Activated CD4-positive, alpha-beta memory T cell treated with anti-CD3 and anti-CD28 coated beads, Interleukin-2, amount 10 ng/mL, durations not matched to agents 7 days and 5 days (primary cell): Measurements from ENCODE around the gene BNIP2. TPM values are rescaled to one million over a fixed set of nuclear protein-coding genes. Genes with fewer than 3 reads are reported as not detected.

Source experiments
- CTCF ChIA-PET: fragments of 350-600 bp; sonication (Branson Sonifier 250); formaldehyde crosslinking; loops from one replicate; lab custom pipeline; 2021; ENCODE audit warnings: antibody characterized with exemption, inconsistent platforms; lab: Charles Lee
- POLR2A ChIA-PET: fragments of 350-600 bp; sonication (Branson Sonifier 250); formaldehyde crosslinking; loops from one replicate; lab custom pipeline; 2021; ENCODE audit warnings: antibody characterized with exemption; lab: Charles Lee
- DNase-seq: peaks from one replicate; pipeline ENCODE4 v3.0.0-alpha.2; 2020
- H3K27ac Mint-ChIP-seq: one replicate; pipeline ENCODE4 v1.8.0; 2021; ENCODE audit warnings: mild to moderate bottlenecking, mixed read lengths
- H3K27me3 Mint-ChIP-seq: one replicate; pipeline ENCODE4 v1.8.0; 2021; ENCODE audit warnings: mixed read lengths
- H3K36me3 Mint-ChIP-seq: one replicate; pipeline ENCODE4 v1.8.0; 2021; ENCODE audit warnings: low read depth, mixed read lengths
- H3K4me1 Mint-ChIP-seq: one replicate; pipeline ENCODE4 v1.8.0; 2021; ENCODE audit warnings: mixed read lengths
- H3K4me3 Mint-ChIP-seq: one replicate; pipeline ENCODE4 v1.8.0; 2021; ENCODE audit warnings: mild to moderate bottlenecking, mixed read lengths
- H3K9me3 Mint-ChIP-seq: one replicate; pipeline ENCODE4 v1.8.0; 2021; ENCODE audit warnings: mixed read lengths
- total RNA-seq, 2 experiments: library from RNA; stranded (reverse); gene quantifications; one replicate each; pipeline ENCODE4 v1.2.3, GENCODE V29; 2021

The BNIP2 gene
- total RNA-seq, 2 experiments from 2014 or later = 83.3 to 84.5 TPM

DNA sequence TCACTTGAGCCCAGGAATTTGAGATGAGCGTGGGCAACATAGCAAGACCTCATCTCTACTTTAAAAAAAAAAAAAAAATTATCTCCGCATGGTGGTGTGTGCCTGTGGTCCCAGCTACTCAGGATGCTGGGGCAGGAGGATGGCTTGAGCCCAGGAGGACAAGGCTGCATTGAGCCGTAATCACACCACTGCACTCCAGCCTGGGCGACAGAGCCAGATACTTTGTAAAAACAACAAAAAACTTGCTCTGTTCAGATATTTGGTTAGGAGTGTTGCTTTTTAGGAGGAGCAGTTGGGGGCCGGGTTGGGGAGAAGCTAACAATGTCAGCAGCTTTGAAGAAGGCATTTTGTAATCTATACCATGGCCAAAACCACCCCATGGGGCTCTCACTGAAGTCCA lies 73.5 kb downstream of the BNIP2 start:
- ChIA-PET POLR2A (no interaction called here), CTCF (interaction anchor here (1.7 to 3.8 kb wide), 3 partner anchors 80 to 87 kb away, joined by 4 to 23 read pairs (median 7); no protein-coding TSS in a partner anchor)
- Mint-ChIP-seq H3K27ac (no peak overlapping the region), H3K36me3 (no peaks in the 10 kb centered on the region), H3K4me3 (no peak overlapping the region), H3K4me1 (peaks cover 6% of the 10 kb centered on the region), H3K27me3 (peaks cover 37% of the 10 kb centered on the region), H3K9me3 (no peaks in the 10 kb centered on the region)
- DNase-seq = no peak

DNA sequence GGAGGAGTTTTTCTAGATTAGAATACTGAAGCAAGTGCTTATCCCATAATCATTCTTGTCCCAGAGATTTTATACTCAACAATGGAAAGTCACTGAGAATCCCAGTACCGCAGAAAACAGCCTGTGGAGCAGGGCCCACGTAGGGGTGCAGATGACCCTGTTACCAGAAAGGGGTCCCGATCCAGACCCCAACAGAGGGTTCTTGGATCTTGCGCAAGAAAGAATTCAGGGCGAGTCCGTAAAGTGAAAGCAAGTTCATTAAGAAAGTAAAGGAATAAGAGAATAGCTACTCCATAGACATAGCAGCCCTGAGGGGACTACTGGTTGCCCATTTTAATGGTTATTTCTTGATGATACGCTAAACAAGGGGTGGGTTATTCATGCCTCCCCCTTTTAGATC lies 75.0 kb downstream of the BNIP2 start:
- no peak for DNase-seq
- Mint-ChIP-seq H3K27me3 (peaks cover 43% of the 10 kb centered on the region), H3K36me3 (no peaks in the 10 kb centered on the region), H3K9me3 (no peaks in the 10 kb centered on the region), H3K4me3 (no peak overlapping the region), H3K4me1 (peaks cover 6% of the 10 kb centered on the region), H3K27ac (no peak overlapping the region)
- CTCF ChIA-PET = interaction anchor here (3.8 kb wide), 1 partner anchor 81 kb away, joined by 23 read pairs; no protein-coding TSS in a partner anchor
- POLR2A ChIA-PET = interaction anchor here (1.1 kb wide), 1 partner anchor 23 kb away, joined by 3 read pairs; no protein-coding TSS in a partner anchor

DNA sequence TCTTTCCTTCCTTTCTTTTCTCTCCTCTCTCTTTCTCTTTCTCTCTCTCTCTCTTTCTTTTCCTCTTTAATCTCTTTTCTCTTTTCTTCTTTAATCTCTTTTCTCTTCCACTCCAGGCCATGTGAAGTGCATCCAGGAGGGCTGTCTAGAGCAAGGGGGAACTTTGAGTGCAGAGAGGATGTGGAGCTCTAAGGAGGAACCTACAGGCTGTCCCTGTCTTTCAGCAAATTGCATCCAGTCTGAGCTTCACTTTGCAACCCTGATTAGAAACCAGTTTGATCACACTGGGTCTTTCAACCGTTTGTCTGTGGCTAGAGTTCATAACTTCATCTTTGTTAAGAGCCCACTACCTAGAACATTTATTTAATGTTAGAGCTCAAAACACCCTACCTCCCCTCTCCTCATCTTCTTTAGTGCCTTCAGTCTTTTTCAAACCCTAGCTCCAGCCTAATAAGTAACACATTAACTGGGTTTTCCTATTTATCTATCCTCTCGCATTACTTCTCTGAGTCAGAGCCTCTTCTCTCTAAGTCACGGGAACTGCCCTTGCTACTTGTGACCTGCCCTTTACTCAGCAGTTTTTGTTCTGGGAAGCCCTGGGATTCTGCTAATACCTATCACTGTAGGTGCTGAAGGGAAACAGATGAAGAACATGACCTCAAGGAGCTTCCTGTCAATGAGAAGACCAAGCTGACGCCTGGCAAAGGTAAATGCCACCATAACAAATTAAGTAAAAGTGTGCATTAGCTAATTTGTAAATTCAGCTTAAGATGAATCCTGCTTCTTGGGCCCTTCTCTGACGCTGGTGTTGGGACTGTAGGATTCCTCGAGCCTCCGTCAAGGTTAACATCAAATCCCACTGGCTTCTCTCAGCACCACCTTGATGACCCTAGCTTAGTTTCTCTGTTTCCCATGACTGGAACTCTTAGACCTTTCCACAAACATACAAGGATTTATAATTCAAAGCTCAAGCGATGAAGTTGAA lies 77.6 kb downstream of the BNIP2 start, which contains the start of gene GCNT3:
Gene GCNT3, plus strand, starts transcription at position 508 of the 985 bp plus-strand sequence. CDS start 6,456 bp downstream, outside the sequence.
- Mint-ChIP-seq H3K27me3 (peaks cover 38% of the 10 kb centered on the region), H3K27ac (no peak within 1 kb of the TSS), H3K9me3 (no peaks in the 10 kb centered on the region), H3K36me3 (no peaks in the 10 kb centered on the region), H3K4me3 (no peak within 1 kb of the TSS), H3K4me1 (peaks cover 6% of the 10 kb centered on the region)
- POLR2A ChIA-PET = interaction anchor here (0.9 kb wide), 1 partner anchor 22 kb away, joined by 3 read pairs; no protein-coding TSS in a partner anchor
- CTCF ChIA-PET = interaction anchor here (1.2 to 1.3 kb wide), 2 partner anchors 18 to 79 kb away, joined by 3 to 5 read pairs; no protein-coding TSS in a partner anchor
- no peak for DNase-seq

GRCh38 chr15:59609730-59610712 lies 79.1 kb downstream of the BNIP2 start:
- no peak for DNase-seq
- H3K27me3 Mint-ChIP-seq = peaks cover 34% of the 10 kb centered on the region
- H3K36me3 Mint-ChIP-seq = no peaks in the 10 kb centered on the region
- H3K27ac Mint-ChIP-seq = no peak overlapping the region
- CTCF ChIA-PET = no interaction called here
- peaks cover 3% of the 10 kb centered on the region for H3K4me1 Mint-ChIP-seq
- POLR2A ChIA-PET = no interaction called here
- no peaks in the 10 kb centered on the region for H3K9me3 Mint-ChIP-seq
- no peak overlapping the region for H3K4me3 Mint-ChIP-seq

Other genes with a start within 250 kb of the BNIP2 start
- not detected for gene GCNT3, start 77.5 kb downstream of the BNIP2 start, total RNA-seq
- 100 to 1,000 TPM; 113 to 117 TPM for gene GTF2A2, start 31.8 kb downstream of the BNIP2 start, total RNA-seq